T-cell (primary cell): Measurements from ENCODE around the gene SGSM1. TPM values are rescaled to one million over a fixed set of nuclear protein-coding genes. Genes with fewer than 3 reads are reported as not detected.
"Not testable (repeated sequence)": the region's sequence is repeated elsewhere in the genome, so short reads cannot be mapped to it uniquely, and the experiment has no call there.

Experiments
- ATAC-seq, 4 experiments: fragments of 200-7000 bp in 3 of 4; fragments of 150-1000 bp in 1 of 4; cut with Tn5 transposase; replicated peaks in 1 of 4; 1 replicate in 3 of 4; 2 replicates in 1 of 4; pipeline ENCODE4 v1.10.0; 2021; ENCODE audit warnings: moderate library complexity in 3 of 4, mild to moderate bottlenecking in 2 of 4, moderate number of reproducible peaks in 1 of 4
- CTCF ChIA-PET, 2 donors: fragments of 300-600 bp; sonication (Branson Sonifier 250); formaldehyde crosslinking; loops; one replicate each; lab custom pipeline; 2022; ENCODE audit warnings: antibody characterized with exemption in 2 of 2; lab: Charles Lee
- POLR2A ChIA-PET, 2 donors: fragments of 300-600 bp; sonication (Branson Sonifier 250); formaldehyde crosslinking; loops; one replicate each; lab custom pipeline; 2022; ENCODE audit warnings: antibody characterized with exemption in 2 of 2; lab: Charles Lee
- DNase-seq, 35 experiments: peaks; one replicate each; pipeline versions ENCODE4 v3.0.0 to v3.0.0-alpha.2; 2013 to 2023
- H3K27ac ChIP-seq: one replicate; pipeline ENCODE4 v1.5.1; 2013; ENCODE audit warnings: low read length
- H3K27me3 ChIP-seq, 2 experiments: replicated peaks in 1 of 2; 1 replicate in 1 of 2; 2 replicates in 1 of 2; pipeline versions ENCODE4 v1.6.1 to v1.7.0; 2013; ENCODE audit warnings: low read length in 1 of 2, mixed read lengths in 1 of 2; ENCODE audit not compliant: control insufficient read depth in 2 of 2, insufficient read depth in 2 of 2; ENCODE audit errors: extremely low read depth in 1 of 2
- H3K36me3 ChIP-seq, 2 donors: 1 replicate in 1 of 2; 2 replicates in 1 of 2; pipeline versions ENCODE4 v1.6.1 to v1.7.0; 2013; ENCODE audit warnings: low read length in 1 of 2; ENCODE audit not compliant: control insufficient read depth in 2 of 2, insufficient read depth in 1 of 2; ENCODE audit errors: extremely low read depth in 1 of 2
- H3K4me1 ChIP-seq, 2 experiments: 1 replicate in 1 of 2; 2 replicates in 1 of 2; pipeline versions ENCODE4 v1.6.1 to v1.7.0; 2013; ENCODE audit warnings: low read length in 2 of 2, mixed read lengths in 1 of 2; ENCODE audit not compliant: insufficient read depth in 2 of 2, control insufficient read depth in 1 of 2; ENCODE audit errors: extremely low read depth in 1 of 2
- H3K4me3 ChIP-seq, 2 donors: 1 replicate in 1 of 2; 2 replicates in 1 of 2; pipeline versions ENCODE4 v1.5.1 to v1.7.0; 2013; ENCODE audit warnings: mild to moderate bottlenecking in 2 of 2, low read length in 1 of 2, moderate library complexity in 1 of 2; ENCODE audit not compliant: control insufficient read depth in 1 of 2; ENCODE audit errors: extremely low read depth in 1 of 2
- H3K9me3 ChIP-seq: 2 replicates; pipeline ENCODE4 v1.7.0; 2013
- H3K27ac Mint-ChIP-seq, 2 donors: one replicate each; pipeline ENCODE4 v1.8.0; 2020 to 2021; ENCODE audit warnings: mild to moderate bottlenecking in 2 of 2, mixed read lengths in 2 of 2
- H3K27me3 Mint-ChIP-seq, 2 donors: one replicate each; pipeline ENCODE4 v1.8.0; 2021 to 2022; ENCODE audit warnings: mixed read lengths in 2 of 2
- H3K36me3 Mint-ChIP-seq: one replicate; pipeline ENCODE4 v1.8.0; 2021; ENCODE audit warnings: mixed read lengths
- H3K4me1 Mint-ChIP-seq, 3 donors: one replicate each; pipeline ENCODE4 v1.8.0; 2020 to 2022; ENCODE audit warnings: mixed read lengths in 3 of 3, mild to moderate bottlenecking in 1 of 3
- H3K4me3 Mint-ChIP-seq, 3 donors: one replicate each; pipeline ENCODE4 v1.8.0; 2020 to 2022; ENCODE audit warnings: mild to moderate bottlenecking in 3 of 3, mixed read lengths in 3 of 3, moderate library complexity in 3 of 3
- H3K9me3 Mint-ChIP-seq, 3 donors: one replicate each; pipeline ENCODE4 v1.8.0; 2020 to 2022; ENCODE audit warnings: mixed read lengths in 3 of 3
- WGBS: methylation state at CpG from one replicate; pipeline ENCODE4 v1.1.5; 2013; ENCODE audit warnings: missing lambda C conversion rate; ENCODE audit not compliant: insufficient coverage; 5-methylcytosine and 5-hydroxymethylcytosine counted together
- total RNA-seq, 35 experiments: library from RNA in 6 of 35; stranded (reverse) in 6 of 35; fragments of 120-200 nt in 1 of 35; gene quantifications; one replicate each; pipeline versions ENCODE4 v1.2.1 to v1.2.4 and lab custom pipeline; 2013 to 2026

SGSM1 gene
- total RNA-seq, 5 donors from 2014 or later (not counting 1 experiment from before 2014, with no cell fraction given): 0.82 to 2.1 (median 1.7) TPM

- CTCF ChIA-PET: no interaction called here
- DNase-seq: no peak
- Mint-ChIP-seq H3K27me3 (no peaks in the 10 kb centered on the region), H3K9me3 (no peaks in the 10 kb centered on the region), H3K4me1 (no peaks in the 10 kb centered on the region), H3K36me3 (no peaks in the 10 kb centered on the region), H3K27ac (peak overlapping the region in 1 of 2 donors; percentile 20), H3K4me3 (no peak overlapping the region)
- H3K4me1 ChIP-seq: no peaks in the 10 kb centered on the region
- no peaks in the 10 kb centered on the region for H3K36me3 ChIP-seq
- no peak overlapping the region for H3K4me3 ChIP-seq
- POLR2A ChIA-PET: no interaction called here
- peaks cover 0 to 2% of the 10 kb centered on the region in 2 experiments for H3K27me3 ChIP-seq
- ATAC-seq: no peak
- H3K27ac ChIP-seq: no peak overlapping the region
- no peaks in the 10 kb centered on the region for H3K9me3 ChIP-seq
- WGBS: 76% methylated on average over 4 of the region's 10 CpGs
Observed at GRCh38 chr22:24831687-24832086, 25.7 kb downstream of the SGSM1 start.

DNA sequence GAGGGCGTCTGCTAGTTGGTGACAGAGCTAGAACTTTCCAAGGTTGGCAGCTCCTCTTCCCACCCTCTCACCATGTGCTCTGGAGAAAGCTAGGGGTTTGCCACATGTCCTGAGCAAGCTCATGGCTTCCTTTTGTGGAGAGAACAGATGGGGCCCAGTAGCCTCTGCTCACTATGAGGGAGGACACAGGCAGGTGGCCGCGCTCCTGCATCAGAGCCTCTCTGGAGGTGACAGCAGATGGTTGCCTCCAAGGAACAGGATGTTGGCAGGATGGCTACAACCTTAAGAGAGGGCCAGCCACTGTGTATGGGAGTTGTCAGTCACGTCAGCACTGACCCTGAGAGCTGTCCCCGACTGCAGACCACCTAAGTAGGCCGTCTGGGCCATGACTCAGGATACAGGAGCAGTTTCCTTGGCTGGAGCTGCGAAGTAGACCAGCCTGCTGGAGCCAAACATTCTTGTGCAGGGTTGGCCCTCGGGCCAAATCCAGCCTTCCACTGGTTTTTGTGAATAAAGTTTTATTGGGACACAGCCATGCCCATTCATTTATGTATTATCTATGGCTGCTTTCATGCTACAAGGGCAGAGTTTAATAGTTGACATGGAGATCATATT lies 28.0 kb downstream of the SGSM1 start:
- H3K4me1 Mint-ChIP-seq: no peaks in the 10 kb centered on the region
- no peak overlapping the region for H3K4me3 Mint-ChIP-seq
- no peaks in the 10 kb centered on the region for H3K9me3 Mint-ChIP-seq
- ChIA-PET CTCF (no interaction called here), POLR2A (no interaction called here)
- no peaks in the 10 kb centered on the region for H3K4me1 ChIP-seq
- no peak overlapping the region for H3K27ac Mint-ChIP-seq
- ATAC-seq (no peak), DNase-seq (no peak)
- 68% methylated on average over 6 of the region's 8 CpGs for WGBS
- no peak overlapping the region for H3K4me3 ChIP-seq
- H3K9me3 ChIP-seq: no peaks in the 10 kb centered on the region
- H3K27me3 Mint-ChIP-seq: no peaks in the 10 kb centered on the region
- H3K27ac ChIP-seq: no peak overlapping the region
- H3K36me3 ChIP-seq: no peaks in the 10 kb centered on the region
- H3K36me3 Mint-ChIP-seq: peaks cover 4% of the 10 kb centered on the region
- H3K27me3 ChIP-seq: peaks cover 0 to 2% of the 10 kb centered on the region in 2 experiments

DNA sequence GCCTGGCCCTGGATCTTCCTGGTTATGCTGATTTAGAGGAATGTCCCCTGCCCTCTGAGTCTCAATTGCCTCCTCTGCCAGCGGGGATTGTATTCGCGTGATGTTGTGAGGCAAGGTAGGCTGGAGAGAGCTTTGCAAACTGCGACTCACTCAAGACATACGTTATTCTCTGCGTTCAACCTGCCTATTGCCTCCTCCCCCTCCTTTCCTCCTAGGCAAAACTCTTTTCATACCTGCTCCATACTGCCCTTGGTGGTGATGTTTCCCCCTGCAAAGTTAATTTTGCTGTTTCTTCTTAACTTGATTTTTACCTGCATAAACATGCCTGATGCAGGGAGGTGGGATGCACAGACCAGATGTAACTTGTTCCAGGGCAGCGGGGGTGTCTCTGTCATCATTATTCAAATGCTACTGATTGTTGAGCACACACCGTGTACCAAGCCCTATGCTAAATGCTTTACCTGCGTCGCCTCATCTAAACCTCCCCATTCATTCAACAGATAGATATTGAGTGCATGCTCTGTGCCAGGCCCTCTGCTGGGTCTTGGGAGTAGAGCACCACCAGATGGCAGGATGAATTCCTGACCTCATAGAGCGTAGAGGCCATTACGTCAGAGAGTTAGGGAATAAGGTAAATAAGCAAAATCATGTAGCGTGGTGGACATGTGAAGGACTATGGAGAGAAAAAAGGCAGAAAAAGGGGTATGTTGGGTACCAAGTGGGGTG lies 29.0 kb downstream of the SGSM1 start:
- DNase-seq: no peak
- ChIA-PET POLR2A (no interaction called here), CTCF (no interaction called here)
- Histone ChIP-seq H3K27me3 (peaks cover 0 to 2% of the 10 kb centered on the region in 2 experiments), H3K4me3 (no peak overlapping the region), H3K9me3 (no peaks in the 10 kb centered on the region), H3K27ac (no peak overlapping the region), H3K36me3 (no peaks in the 10 kb centered on the region), H3K4me1 (no peaks in the 10 kb centered on the region)
- Mint-ChIP-seq H3K4me1 (no peaks in the 10 kb centered on the region), H3K9me3 (no peaks in the 10 kb centered on the region), H3K27ac (no peak overlapping the region), H3K4me3 (no peak overlapping the region), H3K27me3 (no peaks in the 10 kb centered on the region), H3K36me3 (peaks cover 4% of the 10 kb centered on the region)
- ATAC-seq: no peak
- 81% methylated on average over 5 of the region's 13 CpGs for WGBS

DNA sequence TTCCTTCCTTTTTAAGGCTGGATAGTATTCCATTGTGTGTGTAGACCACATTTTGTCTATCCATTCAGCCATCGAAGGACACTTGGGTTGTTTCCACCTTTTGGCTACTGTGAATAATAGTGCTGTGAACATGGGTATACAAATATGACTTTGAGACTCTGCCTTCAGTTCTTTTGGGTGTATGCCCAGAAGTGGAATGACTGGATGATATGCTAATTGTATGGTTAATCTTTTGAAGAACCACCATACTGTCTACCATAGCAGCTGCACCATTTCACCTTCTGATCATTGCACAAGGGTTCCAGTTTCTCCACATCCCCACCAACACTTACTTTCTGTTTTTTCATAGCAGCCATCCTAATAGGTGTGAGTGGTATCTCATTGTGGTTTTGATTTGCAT lies 30.3 kb downstream of the SGSM1 start:
- ATAC-seq (no peak), DNase-seq (no peak)
- Mint-ChIP-seq H3K4me1 (no peaks in the 10 kb centered on the region), H3K9me3 (no peaks in the 10 kb centered on the region), H3K27ac (no peak overlapping the region), H3K36me3 (peaks cover 4% of the 10 kb centered on the region), H3K27me3 (no peaks in the 10 kb centered on the region), H3K4me3 (no peak overlapping the region)
- H3K4me1 ChIP-seq: no peaks in the 10 kb centered on the region
- 100% methylated on average over 1 of the region's 1 CpG for WGBS
- no peak overlapping the region for H3K27ac ChIP-seq
- CTCF ChIA-PET: no interaction called here
- POLR2A ChIA-PET: no interaction called here
- H3K9me3 ChIP-seq: no peaks in the 10 kb centered on the region
- H3K27me3 ChIP-seq: peaks cover 0 to 2% of the 10 kb centered on the region in 2 experiments
- no peaks in the 10 kb centered on the region for H3K36me3 ChIP-seq
- no peak overlapping the region for H3K4me3 ChIP-seq

- H3K36me3 ChIP-seq, POLR2A ChIA-PET, H3K36me3 Mint-ChIP-seq, H3K27me3 ChIP-seq, H3K4me1 ChIP-seq, H3K9me3 ChIP-seq, H3K27ac Mint-ChIP-seq, H3K4me3 Mint-ChIP-seq, H3K9me3 Mint-ChIP-seq, DNase-seq, H3K27ac ChIP-seq, H3K4me1 Mint-ChIP-seq, H3K4me3 ChIP-seq, H3K27me3 Mint-ChIP-seq, ATAC-seq: not testable (repeated sequence)
- CTCF ChIA-PET: interaction anchor here (0.6 kb wide), 2 partner anchors 38 to 80 kb away, joined by 4 to 5 read pairs; no protein-coding TSS in a partner anchor
- no CpG with 5 or more reads among the region's 8 CpGs for WGBS
Observed at GRCh38 chr22:24837517-24837916, 31.5 kb downstream of the SGSM1 start.

- H3K4me1 ChIP-seq: peaks cover 0 to 24% of the 10 kb centered on the region in 2 experiments
- DNase-seq: no peak
- no peaks in the 10 kb centered on the region for H3K36me3 ChIP-seq
- ChIA-PET CTCF (interaction anchor here in 1 of 2 donors (1.2 kb wide), 1 partner anchor 9 kb away, joined by 3 read pairs; no protein-coding TSS in a partner anchor), POLR2A (no interaction called here)
- Mint-ChIP-seq H3K27ac (no peak overlapping the region), H3K4me1 (peaks cover 0 to 18% (median 6%) of the 10 kb centered on the region in 3 donors), H3K36me3 (peaks cover 4% of the 10 kb centered on the region), H3K4me3 (no peak overlapping the region), H3K27me3 (no peaks in the 10 kb centered on the region), H3K9me3 (no peaks in the 10 kb centered on the region)
- WGBS: 63% methylated on average over 1 of the region's 1 CpG
- peaks cover 0 to 4% of the 10 kb centered on the region in 2 experiments for H3K27me3 ChIP-seq
- no peaks in the 10 kb centered on the region for H3K9me3 ChIP-seq
- ATAC-seq: no peak
- no peak overlapping the region for H3K4me3 ChIP-seq
- H3K27ac ChIP-seq: no peak overlapping the region
Observed at GRCh38 chr22:24841261-24841660, 35.2 kb downstream of the SGSM1 start.
